H1 (cell line): ENCODE results near the gene TCP11. TPM values are rescaled to one million over a fixed set of nuclear protein-coding genes. Genes with fewer than 3 reads are reported as not detected.

Experiments used
- CTCF ChIA-PET: fragments of 300-600 bp; sonication (Branson Sonifier 250); formaldehyde crosslinking; loops from one replicate; lab custom pipeline; 2021; ENCODE audit not compliant: partially characterized antibody; lab: Charles Lee
- POLR2A ChIA-PET: fragments of 300-600 bp; sonication (Branson Sonifier 250); formaldehyde crosslinking; loops from one replicate; lab custom pipeline; 2021; ENCODE audit warnings: inconsistent platforms; ENCODE audit not compliant: partially characterized antibody; lab: Charles Lee
- DNase-seq, 2 experiments: peaks; one replicate each; pipeline versions ENCODE4 v3.0.0 to v3.0.0-alpha.2; 2010 to 2022; ENCODE audit warnings: low spot score in 2 of 2, low read depth in 1 of 2, mixed read lengths in 1 of 2
- FAIRE-seq: peaks from 2 replicates; lab custom pipeline; 2011; peaks lifted over from hg19 to GRCh38; lab: Jason Lieb, UNC
- H2AFZ ChIP-seq: 2 replicates; pipeline ENCODE4 v1.8.1; 2012; ENCODE audit warnings: low read length, inconsistent platforms
- H2AK5ac ChIP-seq: 2 replicates; pipeline ENCODE4 v1.6.1; 2013; ENCODE audit warnings: low read depth, low read length
- H2BK120ac ChIP-seq: replicated peaks from 2 replicates; pipeline ENCODE3; 2013; ENCODE audit warnings: low read depth, low read length, inconsistent platforms
- H2BK12ac ChIP-seq: 2 replicates; pipeline ENCODE4 v1.6.1; 2013; ENCODE audit warnings: low read depth, low read length
- H2BK15ac ChIP-seq: 2 replicates; pipeline ENCODE4 v1.6.1; 2013; ENCODE audit warnings: low read length
- H2BK20ac ChIP-seq: 2 replicates; pipeline ENCODE4 v1.6.1; 2013; ENCODE audit warnings: low read length
- H2BK5ac ChIP-seq: 2 replicates; pipeline ENCODE4 v1.6.1; 2013; ENCODE audit warnings: low read depth, low read length
- H3K14ac ChIP-seq: 2 replicates; pipeline ENCODE4 v1.6.1; 2013; ENCODE audit warnings: inconsistent platforms; ENCODE audit not compliant: insufficient read length
- H3K18ac ChIP-seq: 2 replicates; pipeline ENCODE4 v1.6.1; 2013; ENCODE audit warnings: low read length; ENCODE audit errors: extremely low read depth
- H3K23ac ChIP-seq: 2 replicates; pipeline ENCODE4 v1.6.1; 2013; ENCODE audit warnings: inconsistent platforms; ENCODE audit not compliant: insufficient read length
- H3K23me2 ChIP-seq: 2 replicates; pipeline ENCODE4 v1.6.1; 2013; ENCODE audit warnings: low read depth, low read length
- H3K27ac ChIP-seq: 2 replicates; pipeline ENCODE4 v1.6.1; 2011; ENCODE audit warnings: low read depth, low read length, inconsistent platforms
- H3K27me3 ChIP-seq, 4 experiments: replicated peaks in 1 of 4; 1 replicate in 1 of 4; 2 replicates in 3 of 4; pipeline versions ENCODE4 v1.6.1 to v1.8.1; 2011 to 2013; ENCODE audit warnings: low read length in 3 of 4, mild to moderate bottlenecking in 3 of 4, inconsistent platforms in 2 of 4, mixed read lengths in 2 of 4, moderate library complexity in 1 of 4; ENCODE audit not compliant: control insufficient read depth in 3 of 4, insufficient read depth in 3 of 4; ENCODE audit errors: extremely low read depth in 1 of 4
- H3K36me3 ChIP-seq, 4 experiments: 2 replicates each; pipeline versions ENCODE4 v1.6.1 to v1.8.1; 2011 to 2013; ENCODE audit warnings: mild to moderate bottlenecking in 4 of 4, low read length in 3 of 4, moderate library complexity in 2 of 4, control low read depth in 1 of 4, inconsistent platforms in 1 of 4; ENCODE audit not compliant: insufficient read depth in 4 of 4, control insufficient read depth in 2 of 4
- H3K4ac ChIP-seq: replicated peaks from 2 replicates; pipeline ENCODE3; 2013; ENCODE audit warnings: low read length, low read depth, mixed read lengths, inconsistent platforms; ENCODE audit not compliant: insufficient read length
- H3K4me1 ChIP-seq, 4 experiments: replicated peaks in 1 of 4; 1 replicate in 1 of 4; 2 replicates in 3 of 4; pipeline versions ENCODE4 v1.6.1 to v1.8.1; 2011 to 2013; ENCODE audit warnings: low read length in 3 of 4, inconsistent platforms in 2 of 4, mixed read lengths in 1 of 4; ENCODE audit not compliant: insufficient read depth in 4 of 4, control insufficient read depth in 3 of 4
- H3K4me2 ChIP-seq, 2 experiments: 2 replicates each; pipeline versions ENCODE4 v1.6.1 to v1.8.1; 2011 to 2013; ENCODE audit warnings: low read depth in 2 of 2, low read length in 2 of 2, control low read depth in 1 of 2, inconsistent platforms in 1 of 2, mild to moderate bottlenecking in 1 of 2; ENCODE audit not compliant: insufficient read depth in 1 of 2
- H3K4me3 ChIP-seq, 4 experiments: fragments of 200-600, 300-600 bp in 1 of 4; sonication (generic), shearing (Covaris generic), sonication (Bioruptor Twin) in 1 of 4; 2 replicates each; pipeline versions ENCODE4 v1.5.1 to v1.8.1; 2011 to 2016; ENCODE audit warnings: low read length in 4 of 4, low read depth in 3 of 4, control low read depth in 2 of 4, inconsistent platforms in 2 of 4, mild to moderate bottlenecking in 2 of 4, mixed read lengths in 1 of 4, moderate library complexity in 1 of 4; ENCODE audit not compliant: insufficient read depth in 2 of 4; ENCODE audit errors: extremely low read depth in 1 of 4
- H3K56ac ChIP-seq: replicated peaks from 2 replicates; pipeline ENCODE3; 2013; ENCODE audit warnings: low read depth, mild to moderate bottlenecking, mixed read lengths, low read length, inconsistent platforms; ENCODE audit not compliant: insufficient read length
- H3K79me1 ChIP-seq: 2 replicates; pipeline ENCODE4 v1.6.1; 2013; ENCODE audit warnings: low read depth, low read length, control low read depth
- H3K79me2 ChIP-seq, 2 experiments: 2 replicates each; pipeline versions ENCODE4 v1.6.1 to v1.8.1; 2012 to 2013; ENCODE audit warnings: low read length in 2 of 2, mild to moderate bottlenecking in 2 of 2, inconsistent platforms in 1 of 2; ENCODE audit not compliant: insufficient read depth in 2 of 2, control insufficient read depth in 1 of 2
- H3K9ac ChIP-seq, 4 experiments: replicated peaks in 1 of 4; 1 replicate in 1 of 4; 2 replicates in 3 of 4; pipeline versions ENCODE4 v1.6.1 to v1.8.1; 2011 to 2013; ENCODE audit warnings: low read depth in 3 of 4, low read length in 3 of 4, control low read depth in 2 of 4, mild to moderate bottlenecking in 2 of 4, moderate library complexity in 2 of 4, inconsistent platforms in 1 of 4; ENCODE audit errors: extremely low read depth in 1 of 4
- H3K9me3 ChIP-seq, 2 experiments: 2 replicates each; pipeline versions ENCODE4 v1.6.1 to v1.8.1; 2012 to 2013; ENCODE audit warnings: mild to moderate bottlenecking in 2 of 2, moderate library complexity in 2 of 2, control low read depth in 1 of 2, inconsistent platforms in 1 of 2, low read depth in 1 of 2, low read length in 1 of 2, mixed read lengths in 1 of 2; ENCODE audit not compliant: insufficient read depth in 2 of 2
- H4K20me1 ChIP-seq, 2 experiments: replicated peaks in 1 of 2; 2 replicates each; pipeline versions ENCODE3 to v1.8.1; 2011 to 2013; ENCODE audit warnings: inconsistent platforms in 2 of 2, low read length in 2 of 2, mild to moderate bottlenecking in 1 of 2; ENCODE audit not compliant: insufficient read depth in 2 of 2, control insufficient read depth in 1 of 2
- H4K5ac ChIP-seq: 2 replicates; pipeline ENCODE4 v1.6.1; 2013; ENCODE audit warnings: low read length, low read depth, mixed read lengths, inconsistent platforms; ENCODE audit not compliant: insufficient read length
- H4K8ac ChIP-seq: 2 replicates; pipeline ENCODE4 v1.8.0; 2013; ENCODE audit warnings: mild to moderate bottlenecking, moderate library complexity, low read length, inconsistent platforms; ENCODE audit not compliant: insufficient read depth; ENCODE audit errors: extremely low read depth
- H4K91ac ChIP-seq: replicated peaks from 2 replicates; pipeline ENCODE3; 2013; ENCODE audit warnings: low read length, mixed read lengths, inconsistent platforms; ENCODE audit not compliant: insufficient read length
- ASH2L ChIP-seq: fragments of 200-600, 300-600 bp; sonication (generic); IDR thresholded peaks from one replicate; pipeline ENCODE4 v1.7.1; 2017; ENCODE audit warnings: low read length
- BCL11A ChIP-seq, 2 experiments: IDR thresholded peaks; one replicate each; pipeline ENCODE4 v1.6.1; 2011; ENCODE audit warnings: low read depth in 2 of 2, low read length in 2 of 2, mild to moderate bottlenecking in 2 of 2
- EP300 ChIP-seq, 2 experiments: IDR thresholded peaks; 1 replicate in 1 of 2; 2 replicates in 1 of 2; pipeline ENCODE4 v1.6.1; 2011 to 2012; ENCODE audit warnings: low read depth in 2 of 2, low read length in 2 of 2, mild to moderate bottlenecking in 2 of 2, borderline replicate concordance in 1 of 2, inconsistent platforms in 1 of 2, moderate library complexity in 1 of 2
- HDAC2 ChIP-seq, 2 experiments: fragments of 300-600 bp in 1 of 2; sonication (generic) in 1 of 2; IDR thresholded peaks; 2 replicates each; pipeline ENCODE4 v1.6.1; 2011 to 2012; ENCODE audit warnings: low read depth in 2 of 2, low read length in 2 of 2, mild to moderate bottlenecking in 2 of 2, moderate library complexity in 2 of 2, borderline replicate concordance in 1 of 2, inconsistent platforms in 1 of 2
- KDM4A ChIP-seq: IDR thresholded peaks from one replicate; pipeline ENCODE4 v1.7.1; 2012; ENCODE audit warnings: low read depth, mild to moderate bottlenecking, moderate library complexity, low read length, inconsistent platforms; ENCODE audit not compliant: severe bottlenecking
- NANOG ChIP-seq: IDR thresholded peaks from 2 replicates; pipeline ENCODE4 v1.6.1; 2011; ENCODE audit warnings: low read length, low read depth, mild to moderate bottlenecking, inconsistent platforms; ENCODE audit not compliant: insufficient read depth, poor library complexity, severe bottlenecking
- SAP30 ChIP-seq: fragments of 300-600 bp; sonication (generic); IDR thresholded peaks from 2 replicates; pipeline ENCODE4 v1.7.1; 2012; ENCODE audit warnings: low read length, moderate library complexity, mild to moderate bottlenecking, inconsistent platforms; ENCODE audit not compliant: insufficient read depth, insufficient replicate concordance
- WGBS, 2 experiments: shearing (Covaris generic) in 1 of 2; methylation state at CpG; one replicate each; pipeline versions ENCODE4 v1.1.6 to v1.1.7; 2013 to 2015; ENCODE audit warnings: low lambda C conversion rate in 2 of 2, mixed read lengths in 2 of 2, inconsistent platforms in 1 of 2, low coverage in 1 of 2, missing lambda C conversion rate in 1 of 2; ENCODE audit not compliant: insufficient replicate concordance in 2 of 2, insufficient coverage in 1 of 2, insufficient read length in 1 of 2; ENCODE audit errors: extremely low coverage in 1 of 2, missing lambda C conversion rate in 1 of 2; 5-methylcytosine and 5-hydroxymethylcytosine counted together
- polyA plus RNA-seq, 7 experiments: library from polyadenylated mRNA; depleted of rRNA in 3 of 7; stranded (reverse) in 5 of 7; unstranded in 2 of 7; fragments of >200 nt in 5 of 7; fragments of 200-250 nt in 2 of 7; gene quantifications; 1 replicate in 5 of 7; 2 replicates in 1 of 7; 4 replicates in 1 of 7; pipeline versions ENCODE4 v1.2.1 to v1.2.3, GENCODE V29; 2011 to 2013; ENCODE audit warnings: missing spikeins in 2 of 7, mixed read lengths in 2 of 7
- total RNA-seq: library from RNA; stranded (reverse); fragmentation: NEBNext Ultra II Directional; extraction: Animal tissue kit (Norgen Biotek cat#: 25700); gene quantifications from 2 replicates; pipeline ENCODE4 v1.2.1, GENCODE V29; 2021

The TCP11 gene
- total and polyA plus RNA-seq, 2 of the 8 experiments (the other 6 are each of a cell fraction or from before 2014, with no cell fraction given), result 0.11 TPM; not detected in 1

DNA sequence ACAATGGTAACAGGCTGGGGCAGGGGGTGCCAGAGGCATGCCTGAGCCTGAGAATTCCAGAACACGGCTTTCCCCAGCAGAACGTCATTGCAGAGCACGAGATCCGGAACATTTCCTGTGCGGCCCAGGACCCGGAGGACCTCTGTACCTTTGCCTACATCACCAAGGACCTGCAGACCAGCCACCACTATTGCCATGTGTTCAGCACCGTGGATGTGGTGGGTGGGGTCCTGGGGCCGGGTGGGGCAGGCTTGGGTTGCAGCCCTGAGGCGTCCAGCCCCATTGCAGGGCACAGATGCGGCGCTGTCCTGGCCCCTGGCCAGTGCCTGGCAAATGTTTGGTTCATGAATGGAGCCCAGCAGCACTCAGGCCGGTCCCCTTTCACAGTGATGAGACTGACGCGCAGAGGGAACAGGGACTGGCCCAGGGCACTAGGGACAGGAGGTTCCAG lies 57.1 kb downstream of the TCP11 start:
- no peak overlapping the region for H3K14ac ChIP-seq
- CTCF ChIA-PET, result interaction anchor here (0.8 to 2.4 kb wide), 3 partner anchors 10 to 62 kb away, joined by 3 to 10 read pairs (median 3); no protein-coding TSS in a partner anchor
- H3K9ac ChIP-seq, result no peak overlapping the region
- POLR2A ChIA-PET, result no interaction called here
- H2BK120ac ChIP-seq, result no peak overlapping the region
- no peak overlapping the region for H2BK15ac ChIP-seq
- no peak overlapping the region for H3K4me3 ChIP-seq
- H3K79me2 ChIP-seq, result no peaks in the 10 kb centered on the region
- no peak overlapping the region for H3K56ac ChIP-seq
- no peak overlapping the region for H4K5ac ChIP-seq
- no peaks in the 10 kb centered on the region for H3K23me2 ChIP-seq
- FAIRE-seq (no peak), DNase-seq (no peak)
- H3K9me3 ChIP-seq, result no peaks in the 10 kb centered on the region
- no peak overlapping the region for H2AK5ac ChIP-seq
- H3K79me1 ChIP-seq, result no peaks in the 10 kb centered on the region
- no peaks in the 10 kb centered on the region for H3K27me3 ChIP-seq
- H3K18ac ChIP-seq, result no peak overlapping the region
- H2BK5ac ChIP-seq, result no peak overlapping the region
- H2AFZ ChIP-seq, result no peak overlapping the region
- H3K36me3 ChIP-seq, result peaks cover 3 to 20% (median 11%) of the 10 kb centered on the region in 4 experiments; a peak in 6 of 8 replicates
- H4K8ac ChIP-seq, result no peak overlapping the region
- no peak overlapping the region for H3K27ac ChIP-seq
- peaks cover 0 to 10% (median 4%) of the 10 kb centered on the region in 4 experiments; a peak in 4 of 7 replicates for H3K4me1 ChIP-seq
- H3K4ac ChIP-seq, result no peak overlapping the region
- no peak overlapping the region for H3K23ac ChIP-seq
- no peak overlapping the region for H3K4me2 ChIP-seq
- H4K91ac ChIP-seq, result no peak overlapping the region
- H2BK20ac ChIP-seq, result no peak overlapping the region
- 90% methylated on average over 14 of the region's 14 CpGs; no CpG with 5 or more reads in 1 of the 2 experiments for WGBS, 2 experiments
- peaks cover 0 to 3% of the 10 kb centered on the region in 2 experiments for H4K20me1 ChIP-seq
- H2BK12ac ChIP-seq, result no peak overlapping the region
- no peak for TF ChIP-seq ASH2L
- no peak for TF ChIP-seq SAP30
- no peak for TF ChIP-seq NANOG
- no peak for TF ChIP-seq EP300 (IDR thresholded peaks at IDR 0.05; ENCODE audit: borderline replicate concordance in 1 of 2, low read depth in 2 of 2, low read length in 2 of 2)
- no peak for TF ChIP-seq KDM4A
- no peak for TF ChIP-seq BCL11A (IDR thresholded peaks at IDR 0.05; ENCODE audit: low read depth in 2 of 2, low read length in 2 of 2)
- no peak for TF ChIP-seq HDAC2 (IDR thresholded peaks at IDR 0.05; ENCODE audit: borderline replicate concordance in 1 of 2, low read depth in 2 of 2, low read length in 2 of 2)
